ENCODE measurements around the gene ANKRD11. TPM values are rescaled to one million over a fixed set of nuclear protein-coding genes. Genes with fewer than 3 reads are reported as not detected.

The ANKRD11 gene
- total RNA-seq, 1 experiment from 2014 or later = 28.5 TPM

DNA sequence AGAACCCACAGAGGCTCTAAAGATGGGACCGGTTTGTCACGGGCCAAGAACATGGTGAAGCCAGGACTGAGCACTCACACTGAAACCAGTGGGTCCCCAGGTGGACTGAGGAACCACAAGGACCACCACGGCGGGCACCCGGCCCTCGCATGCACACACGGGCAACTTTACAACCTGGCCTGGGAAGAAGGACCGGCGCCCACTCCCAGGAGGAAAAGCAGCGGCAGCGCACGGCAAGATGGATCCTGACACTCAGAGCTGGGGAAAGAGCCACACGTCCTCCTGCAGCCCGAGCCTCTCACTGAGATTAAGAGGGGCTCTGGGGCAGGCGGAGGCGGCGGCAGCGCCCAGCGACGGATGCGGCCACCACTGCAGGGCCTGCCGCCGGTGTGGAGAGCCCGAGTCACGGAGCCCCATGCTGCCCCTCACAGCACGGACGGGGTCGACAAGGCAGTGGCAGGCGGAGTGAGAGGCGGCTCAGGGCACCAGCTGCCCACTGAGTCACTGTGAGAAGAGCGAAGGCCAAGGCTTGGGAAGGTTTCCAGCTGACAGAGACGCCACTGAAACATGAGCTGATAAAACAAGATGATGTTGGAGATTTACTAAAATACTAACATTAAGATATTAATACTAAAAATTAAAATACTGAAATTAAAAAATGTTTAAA, 118.3 kb downstream of the ANKRD11 start:
- Histone ChIP-seq H3K4me1 (ENCODE audit: low read length) (no peaks in the 10 kb centered on the region), H3K9me2 (replicated peaks; ENCODE audit: insufficient read depth, low read length) (no peaks in the 10 kb centered on the region), H3K9ac (ENCODE audit: low read length) (no peak overlapping the region)

DNA sequence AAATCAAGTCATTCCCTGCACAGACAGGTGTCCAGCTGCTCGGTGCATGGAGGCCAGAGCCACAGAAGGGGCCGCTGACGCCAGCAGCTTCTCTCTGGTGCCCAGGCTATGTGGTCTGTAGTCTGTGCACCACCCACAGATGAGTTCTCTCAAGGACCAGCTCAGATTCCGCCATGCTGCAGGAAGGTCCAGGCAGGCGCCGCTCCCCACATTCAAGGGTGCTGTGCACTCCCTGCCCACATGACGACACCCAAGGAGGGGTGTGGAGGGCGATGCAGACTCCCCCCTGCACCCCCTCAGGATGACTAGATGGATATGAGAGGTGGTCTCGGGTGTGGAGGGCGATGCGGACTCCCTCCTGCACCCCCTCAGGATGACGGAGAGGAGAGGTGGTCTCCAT, 119.0 kb downstream of the ANKRD11 start:
- Histone ChIP-seq H3K4me1 (ENCODE audit: low read length) (no peaks in the 10 kb centered on the region), H3K27ac (ENCODE audit: low read length) (no peak overlapping the region), H3K9ac (ENCODE audit: low read length) (no peak overlapping the region), H2AFZ (ENCODE audit: low read length) (no peak overlapping the region), H3K4me2 (ENCODE audit: low read depth, low read length, poor library complexity, severe bottlenecking) (no peak overlapping the region), H3K36me3 (ENCODE audit: insufficient read depth, low read length) (no peaks in the 10 kb centered on the region), H3K79me2 (ENCODE audit: low read length) (peaks cover 88% of the 10 kb centered on the region), H3K27me3 (ENCODE audit: low read length) (no peaks in the 10 kb centered on the region), H3K4me3 (ENCODE audit: low read length) (no peak overlapping the region), H3K9me3 (ENCODE audit: low read length) (no peaks in the 10 kb centered on the region), H3K9me2 (replicated peaks; ENCODE audit: insufficient read depth, low read length) (no peaks in the 10 kb centered on the region), H4K20me1 (ENCODE audit: insufficient read depth, low read depth, low read length) (peaks cover 79% of the 10 kb centered on the region)
- DNase-seq = no peak

More for the DNA sequence above, 118.3 kb downstream of the ANKRD11 start:
- H3K79me2 ChIP-seq (ENCODE audit: low read length) = peaks cover 89% of the 10 kb centered on the region
- no peak overlapping the region for H3K4me2 ChIP-seq (ENCODE audit: low read depth, low read length, poor library complexity, severe bottlenecking)
- H3K4me3 ChIP-seq (ENCODE audit: low read length) = no peak overlapping the region
- peaks cover 78% of the 10 kb centered on the region for H4K20me1 ChIP-seq (ENCODE audit: insufficient read depth, low read depth, low read length)
- H3K36me3 ChIP-seq (ENCODE audit: insufficient read depth, low read length) = no peaks in the 10 kb centered on the region
- no peaks in the 10 kb centered on the region for H3K27me3 ChIP-seq (ENCODE audit: low read length)
- no peak for DNase-seq
- H3K27ac ChIP-seq (ENCODE audit: low read length) = no peak overlapping the region
- no peak overlapping the region for H2AFZ ChIP-seq (ENCODE audit: low read length)
- no peaks in the 10 kb centered on the region; the same call in 1 of the 2 replicates for H3K9me3 ChIP-seq (ENCODE audit: low read length)

- Histone ChIP-seq H3K79me2 (ENCODE audit: low read length) (peaks cover 88% of the 10 kb centered on the region), H3K27ac (ENCODE audit: low read length) (no peak overlapping the region), H3K4me2 (ENCODE audit: low read depth, low read length, poor library complexity, severe bottlenecking) (no peak overlapping the region), H3K9ac (ENCODE audit: low read length) (no peak overlapping the region), H3K9me3 (ENCODE audit: low read length) (no peaks in the 10 kb centered on the region), H2AFZ (ENCODE audit: low read length) (no peak overlapping the region), H3K4me1 (ENCODE audit: low read length) (no peaks in the 10 kb centered on the region), H3K9me2 (replicated peaks; ENCODE audit: insufficient read depth, low read length) (no peaks in the 10 kb centered on the region), H3K4me3 (ENCODE audit: low read length) (no peak overlapping the region), H3K36me3 (ENCODE audit: insufficient read depth, low read length) (no peaks in the 10 kb centered on the region), H4K20me1 (ENCODE audit: insufficient read depth, low read depth, low read length) (peaks cover 78% of the 10 kb centered on the region), H3K27me3 (ENCODE audit: low read length) (no peaks in the 10 kb centered on the region)
- no peak for DNase-seq
Observed at GRCh38 chr16:89370601-89371000, 119.8 kb downstream of the ANKRD11 start.

DNA sequence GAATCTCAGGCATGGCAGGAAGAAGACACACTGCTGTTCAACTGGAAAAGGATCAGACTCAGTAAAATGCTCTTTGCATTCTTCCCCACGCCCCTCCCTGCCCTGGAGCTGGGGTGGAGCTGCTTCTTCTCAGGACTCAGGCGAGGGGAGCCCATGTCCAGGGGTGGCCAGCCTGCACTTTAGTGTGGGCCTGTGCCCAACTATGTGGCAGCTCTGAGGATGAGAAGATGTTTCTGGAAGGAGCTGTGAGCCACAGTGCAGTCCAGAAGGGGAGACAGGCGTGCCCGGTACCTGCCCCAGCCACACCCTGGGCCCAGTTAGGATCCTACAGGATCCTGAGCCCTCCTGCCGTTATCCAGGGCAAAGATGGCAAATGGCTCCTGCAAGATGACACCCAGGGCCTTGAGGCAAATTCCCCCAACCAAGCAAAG, 120.3 kb downstream of the ANKRD11 start:
- Histone ChIP-seq H3K4me3 (ENCODE audit: low read length) (no peak overlapping the region), H3K27ac (ENCODE audit: low read length) (no peak overlapping the region), H3K4me2 (ENCODE audit: low read depth, low read length, poor library complexity, severe bottlenecking) (no peak overlapping the region), H3K9me3 (ENCODE audit: low read length) (no peaks in the 10 kb centered on the region), H3K36me3 (ENCODE audit: insufficient read depth, low read length) (no peaks in the 10 kb centered on the region), H3K9me2 (replicated peaks; ENCODE audit: insufficient read depth, low read length) (no peaks in the 10 kb centered on the region), H3K4me1 (ENCODE audit: low read length) (no peaks in the 10 kb centered on the region), H4K20me1 (ENCODE audit: insufficient read depth, low read depth, low read length) (peaks cover 81% of the 10 kb centered on the region), H3K27me3 (ENCODE audit: low read length) (no peaks in the 10 kb centered on the region), H3K79me2 (ENCODE audit: low read length) (peaks cover 90% of the 10 kb centered on the region), H2AFZ (ENCODE audit: low read length) (no peak overlapping the region), H3K9ac (ENCODE audit: low read length) (no peak overlapping the region)
- no peak for DNase-seq

GRCh38 chr16:89369266-89369895, 121.0 kb downstream of the ANKRD11 start:
- Histone ChIP-seq H3K4me2 (ENCODE audit: low read depth, low read length, poor library complexity, severe bottlenecking) (no peak overlapping the region), H3K9ac (ENCODE audit: low read length) (no peak overlapping the region), H3K27ac (ENCODE audit: low read length) (no peak overlapping the region), H3K27me3 (ENCODE audit: low read length) (no peaks in the 10 kb centered on the region), H3K36me3 (ENCODE audit: insufficient read depth, low read length) (no peaks in the 10 kb centered on the region), H2AFZ (ENCODE audit: low read length) (no peak overlapping the region), H3K9me2 (replicated peaks; ENCODE audit: insufficient read depth, low read length) (no peaks in the 10 kb centered on the region), H3K4me3 (ENCODE audit: low read length) (no peak overlapping the region), H3K4me1 (ENCODE audit: low read length) (no peaks in the 10 kb centered on the region), H3K79me2 (ENCODE audit: low read length) (peaks cover 90% of the 10 kb centered on the region), H3K9me3 (ENCODE audit: low read length) (no peaks in the 10 kb centered on the region), H4K20me1 (ENCODE audit: insufficient read depth, low read depth, low read length) (peaks cover 80% of the 10 kb centered on the region)
- DNase-seq = no peak

- no peak overlapping the region for H2AFZ ChIP-seq (ENCODE audit: low read length)
- peaks cover 82% of the 10 kb centered on the region for H4K20me1 ChIP-seq (ENCODE audit: insufficient read depth, low read depth, low read length)
- no peak overlapping the region for H3K9ac ChIP-seq (ENCODE audit: low read length)
- H3K27me3 ChIP-seq (ENCODE audit: low read length) = no peaks in the 10 kb centered on the region
- H3K4me2 ChIP-seq (ENCODE audit: low read depth, low read length, poor library complexity, severe bottlenecking) = no peak overlapping the region
- H3K9me3 ChIP-seq (ENCODE audit: low read length) = no peaks in the 10 kb centered on the region
- H3K4me3 ChIP-seq (ENCODE audit: low read length) = no peak overlapping the region
- no peaks in the 10 kb centered on the region for H3K36me3 ChIP-seq (ENCODE audit: insufficient read depth, low read length)
- peaks cover 90% of the 10 kb centered on the region for H3K79me2 ChIP-seq (ENCODE audit: low read length)
- no peak overlapping the region for H3K27ac ChIP-seq (ENCODE audit: low read length)
- no peaks in the 10 kb centered on the region for H3K4me1 ChIP-seq (ENCODE audit: low read length)
- no peaks in the 10 kb centered on the region for H3K9me2 ChIP-seq (replicated peaks; ENCODE audit: insufficient read depth, low read length)
- no peak for DNase-seq
Observed at GRCh38 chr16:89368604-89369249, 121.6 kb downstream of the ANKRD11 start.

DNA sequence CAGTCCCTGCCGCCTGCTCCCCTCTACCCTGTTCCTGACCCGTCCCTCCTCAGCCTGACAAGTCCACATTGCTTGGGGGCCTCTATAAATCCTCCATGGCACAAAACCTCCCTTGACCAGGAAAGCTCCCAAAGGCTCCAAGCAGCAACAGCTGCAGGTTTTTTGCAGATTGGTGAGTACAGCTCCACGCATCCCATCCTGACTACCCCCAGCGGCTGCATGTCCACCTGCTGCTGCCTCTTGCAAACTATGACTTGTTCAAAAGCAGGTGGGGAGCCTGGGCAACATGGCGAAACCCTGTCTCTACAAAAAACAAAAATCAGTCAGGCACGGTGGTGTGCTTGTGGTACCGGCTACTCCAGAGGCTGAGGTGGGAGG, 122.8 kb downstream of the ANKRD11 start:
- peaks cover 75% of the 10 kb centered on the region for H4K20me1 ChIP-seq (ENCODE audit: insufficient read depth, low read depth, low read length)
- no peak overlapping the region for H3K4me2 ChIP-seq (ENCODE audit: low read depth, low read length, poor library complexity, severe bottlenecking)
- H3K27me3 ChIP-seq (ENCODE audit: low read length) = no peaks in the 10 kb centered on the region
- H3K9ac ChIP-seq (ENCODE audit: low read length) = no peak overlapping the region
- H3K9me3 ChIP-seq (ENCODE audit: low read length) = no peaks in the 10 kb centered on the region
- no peak for DNase-seq
- no peak overlapping the region for H3K27ac ChIP-seq (ENCODE audit: low read length)
- peaks cover 87% of the 10 kb centered on the region for H3K79me2 ChIP-seq (ENCODE audit: low read length)
- no peak overlapping the region for H3K4me3 ChIP-seq (ENCODE audit: low read length)
- no peaks in the 10 kb centered on the region for H3K9me2 ChIP-seq (replicated peaks; ENCODE audit: insufficient read depth, low read length)
- no peaks in the 10 kb centered on the region for H3K4me1 ChIP-seq (ENCODE audit: low read length)
- no peaks in the 10 kb centered on the region for H3K36me3 ChIP-seq (ENCODE audit: insufficient read depth, low read length)
- H2AFZ ChIP-seq (ENCODE audit: low read length) = no peak overlapping the region
